HCT116 (cell line): ENCODE data around the gene DENND2A. TPM values are rescaled to one million over a fixed set of nuclear protein-coding genes. Genes with fewer than 3 reads are reported as not detected.

Source experiments
- ATAC-seq: fragments of 200-7000 bp; cut with Tn5 transposase; 2 replicates; pipeline ENCODE4 v1.9.1; 2020; ENCODE audit warnings: mild to moderate bottlenecking, moderate library complexity
- BruUV-seq: library from RNA; stranded (reverse); fragments of 400-500 nt; replicated peaks from 2 replicates; lab custom pipeline; 2021; lab: Mats Ljungman, UMichigan
- CTCF ChIA-PET: fragments of 300-600 bp; sonication (Branson Sonifier 250); formaldehyde crosslinking; loops from one replicate; lab custom pipeline; 2021; ENCODE audit warnings: antibody characterized with exemption; lab: Charles Lee
- POLR2A ChIA-PET: fragments of 300-600, 350-600 bp; sonication (Branson Sonifier 250); formaldehyde crosslinking; loops from one replicate; lab custom pipeline; 2021; ENCODE audit warnings: antibody characterized with exemption; lab: Charles Lee
- RAD21 ChIA-PET, 2 experiments: fragments of 300-600 bp; sonication (Branson Sonifier 250); formaldehyde crosslinking; loops; one replicate each; lab custom pipeline; 2023; ENCODE audit warnings: low total read pairs in 2 of 2; ENCODE audit not compliant: uncharacterized antibody in 2 of 2, unreplicated experiment in 2 of 2, low non-redundant PET in 1 of 2; lab: Charles Lee
- DNase-seq: peaks from one replicate; pipeline ENCODE4 v3.0.0-alpha.2; 2010; ENCODE audit warnings: low read depth, low spot score
- H2AFZ ChIP-seq: fragments of 200-600 bp; shearing (Covaris generic), sonication (generic); 2 replicates; pipeline ENCODE4 v1.6.1; 2017; ENCODE audit warnings: low read depth, mixed run types, mixed read lengths, antibody characterized with exemption, low read length; ENCODE audit not compliant: poor library complexity, severe bottlenecking
- H3K27ac ChIP-seq: 2 replicates; pipeline ENCODE4 v1.5.1; 2012; ENCODE audit warnings: low read depth, low read length
- H3K27me3 ChIP-seq: fragments of 200-600 bp; sonication (generic); 2 replicates; pipeline ENCODE4 v1.6.1; 2016; ENCODE audit warnings: mixed run types, low read length, mixed read lengths; ENCODE audit not compliant: insufficient read depth
- H3K36me3 ChIP-seq, 2 experiments: fragments of 200-500 bp in 1 of 2; fragments of 200-600 bp in 1 of 2; sonication (Bioruptor generic) in 1 of 2; sonication (generic) in 1 of 2; 2 replicates each; pipeline versions ENCODE4 v1.5.1 to v1.6.1; 2014 to 2016; ENCODE audit warnings: low read length in 2 of 2, inconsistent platforms in 1 of 2, mixed read lengths in 1 of 2, mixed run types in 1 of 2; ENCODE audit not compliant: insufficient read depth in 2 of 2, control insufficient read depth in 1 of 2
- H3K4me1 ChIP-seq, 2 experiments: fragments of 200-600 bp in 1 of 2; sonication (generic) in 1 of 2; 2 replicates each; pipeline versions ENCODE4 v1.5.1 to v1.6.1; 2012 to 2017; ENCODE audit warnings: low read length in 2 of 2, inconsistent platforms in 1 of 2, mild to moderate bottlenecking in 1 of 2, mixed read lengths in 1 of 2, mixed run types in 1 of 2, moderate library complexity in 1 of 2; ENCODE audit not compliant: insufficient read depth in 2 of 2, control insufficient read depth in 1 of 2
- H3K4me2 ChIP-seq: fragments of 200-600 bp; sonication (generic); 2 replicates; pipeline ENCODE4 v1.6.1; 2017; ENCODE audit warnings: mixed run types, low read length, mixed read lengths
- H3K4me3 ChIP-seq, 2 experiments: fragments of 200-600 bp in 1 of 2; sonication (generic) in 1 of 2; replicated peaks in 1 of 2; 2 replicates each; pipeline ENCODE4 v1.5.1; 2011 to 2016; ENCODE audit warnings: low read length in 2 of 2, control low read depth in 1 of 2, low read depth in 1 of 2, mild to moderate bottlenecking in 1 of 2, mixed read lengths in 1 of 2, mixed run types in 1 of 2
- H3K79me2 ChIP-seq: fragments of 200-600 bp; sonication (generic); 2 replicates; pipeline ENCODE4 v1.6.1; 2017; ENCODE audit warnings: mild to moderate bottlenecking, mixed run types, low read length, moderate library complexity, mixed read lengths; ENCODE audit not compliant: insufficient read depth
- H3K9ac ChIP-seq: fragments of 200-600 bp; sonication (generic); 2 replicates; pipeline ENCODE4 v1.6.1; 2016; ENCODE audit warnings: low read length, mixed read lengths
- H3K9me2 ChIP-seq: fragments of 200-600 bp; sonication (generic), shearing (Covaris generic); 2 replicates; pipeline ENCODE4 v1.6.1; 2017; ENCODE audit warnings: mixed run types, mild to moderate bottlenecking, moderate library complexity; ENCODE audit not compliant: insufficient read depth
- H3K9me3 ChIP-seq, 2 experiments: fragments of 200-500 bp in 1 of 2; fragments of 200-600 bp in 1 of 2; sonication (Bioruptor generic) in 1 of 2; sonication (generic) in 1 of 2; 2 replicates each; pipeline ENCODE4 v1.6.1; 2014 to 2017; ENCODE audit warnings: low read length in 2 of 2, mixed read lengths in 2 of 2, inconsistent platforms in 1 of 2, low read depth in 1 of 2, mild to moderate bottlenecking in 1 of 2, mixed run types in 1 of 2, moderate library complexity in 1 of 2; ENCODE audit not compliant: control insufficient read depth in 1 of 2, insufficient read depth in 1 of 2
- H4K20me1 ChIP-seq: fragments of 200-600 bp; sonication (generic), shearing (Covaris generic); 2 replicates; pipeline ENCODE4 v1.6.1; 2017; ENCODE audit warnings: mixed run types, mild to moderate bottlenecking, moderate library complexity; ENCODE audit not compliant: insufficient read depth
- CBX3 ChIP-seq: IDR thresholded peaks from 2 replicates; pipeline ENCODE4 v1.6.1; 2012; ENCODE audit warnings: low read depth
- CEBPB ChIP-seq: IDR thresholded peaks from 2 replicates; pipeline ENCODE4 v1.6.1; 2012; ENCODE audit warnings: low read depth
- EGR1 ChIP-seq: IDR thresholded peaks from 2 replicates; pipeline ENCODE4 v1.6.1; 2012; ENCODE audit warnings: low read depth
- ELF1 ChIP-seq: IDR thresholded peaks from 2 replicates; pipeline ENCODE4 v1.6.1; 2012; ENCODE audit warnings: low read depth, borderline replicate concordance
- EZH2 ChIP-seq: fragments of 200-600 bp; sonication (generic); IDR thresholded peaks from 2 replicates; pipeline ENCODE4 v1.6.1; 2017; ENCODE audit warnings: antibody characterized with exemption, mixed run types
- EZH2phosphoT487 ChIP-seq: fragments of 200-600 bp; IDR thresholded peaks from 2 replicates; pipeline ENCODE4 v1.6.1; 2018; ENCODE audit warnings: antibody characterized with exemption, borderline replicate concordance
- FOSL1 ChIP-seq: IDR thresholded peaks from 2 replicates; pipeline ENCODE4 v1.6.1; 2012; ENCODE audit warnings: low read depth
- JUND ChIP-seq: IDR thresholded peaks from 2 replicates; pipeline ENCODE4 v1.6.1; 2012
- POLR2A ChIP-seq: IDR thresholded peaks from 2 replicates; pipeline ENCODE4 v1.7.0; 2011; ENCODE audit warnings: borderline replicate concordance; ENCODE audit not compliant: insufficient read depth, insufficient read length; ENCODE audit errors: extremely low read depth
- POLR2AphosphoS5 ChIP-seq: IDR thresholded peaks from 2 replicates; pipeline ENCODE4 v1.6.1; 2011; ENCODE audit warnings: mild to moderate bottlenecking, low read depth, low read length, moderate library complexity
- RAD21 ChIP-seq: IDR thresholded peaks from 2 replicates; pipeline ENCODE4 v1.6.1; 2012; ENCODE audit warnings: low read depth, mild to moderate bottlenecking
- SIN3A ChIP-seq: IDR thresholded peaks from 2 replicates; pipeline ENCODE4 v1.6.1; 2012; ENCODE audit warnings: low read depth
- SP1 ChIP-seq: IDR thresholded peaks from 2 replicates; pipeline ENCODE4 v1.6.1; 2012; ENCODE audit warnings: low read depth
- YY1 ChIP-seq: IDR thresholded peaks from 2 replicates; pipeline ENCODE4 v1.6.1; 2011; ENCODE audit warnings: low read length, low read depth, moderate library complexity, mild to moderate bottlenecking; ENCODE audit not compliant: insufficient replicate concordance; ENCODE audit errors: extremely low read depth
- ZNF274 ChIP-seq: fragments of 200-500 bp; sonication (Bioruptor generic); IDR thresholded peaks from 2 replicates; pipeline ENCODE4 v1.6.1; 2014; ENCODE audit warnings: mild to moderate bottlenecking, low read depth, low read length, inconsistent platforms
- intact Hi-C: fragments of 100-400 bp; cut with micrococcal nuclease; formaldehyde crosslinking; loops from 2 replicates; pipeline ENCODE4 v1.10.0; 2022
- total RNA-seq: library from RNA; stranded (reverse); gene quantifications from one replicate; pipeline ENCODE4 v1.2.1, GENCODE V29; 2021; ENCODE audit not compliant: unreplicated experiment
- TF ChIP-seq, protein P1 (sequence below): IDR thresholded peaks from 2 replicates; pipeline ENCODE4 v1.6.1; 2012
- TF ChIP-seq, protein P2 (sequence below): IDR thresholded peaks from 2 replicates; pipeline ENCODE4 v1.6.1; 2011; ENCODE audit warnings: mild to moderate bottlenecking, low read length, moderate library complexity; ENCODE audit not compliant: insufficient replicate concordance; ENCODE audit errors: extremely low read depth
- TF ChIP-seq, protein P3 (sequence below): IDR thresholded peaks from 2 replicates; pipeline ENCODE4 v1.6.1; 2012; ENCODE audit warnings: low read depth

The DENND2A gene
- total RNA-seq, 1 experiment from 2014 or later: 0.12 TPM

DNA sequence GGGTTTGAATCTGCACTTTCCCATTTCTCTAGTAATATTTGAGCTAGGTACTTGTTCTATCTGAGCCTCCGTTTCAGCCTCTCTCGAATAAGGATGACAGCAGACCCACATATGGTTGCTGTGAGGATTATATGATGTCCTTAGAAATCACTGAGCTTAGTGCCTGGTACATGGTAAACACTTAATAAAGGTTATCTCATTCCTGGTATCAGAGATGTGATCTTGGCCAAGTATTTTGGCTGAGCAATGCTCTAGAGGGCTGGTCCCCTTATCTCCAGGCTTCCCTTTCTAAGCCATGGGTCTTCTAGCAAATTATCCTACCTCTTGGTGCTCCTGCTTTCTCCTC is 160.9 kb downstream of the DENND2A start:
- Histone ChIP-seq H4K20me1 (no peaks in the 10 kb centered on the region), H3K79me2 (peaks cover 42% of the 10 kb centered on the region), H3K27ac (peak overlapping the region; percentile 84), H3K9me2 (no peaks in the 10 kb centered on the region), H3K27me3 (no peaks in the 10 kb centered on the region), H3K9me3 (no peaks in the 10 kb centered on the region), H3K9ac (peak overlapping the region; percentile 89; the same call in 1 of the 2 replicates), H3K4me1 (peaks cover 8 to 15% of the 10 kb centered on the region in 2 experiments; a peak in 2 of 4 replicates), H3K4me3 (peak overlapping the region; percentile 91 to 97), H3K4me2 (peak overlapping the region; percentile 75), H2AFZ (peak overlapping the region; percentile 70), H3K36me3 (no peaks in the 10 kb centered on the region; a peak in 1 of 4 replicates)
- CTCF ChIA-PET: interaction anchor here (1.8 to 2.7 kb wide), 2 partner anchors 35 to 174 kb away, joined by 5 to 10 read pairs; no protein-coding TSS in a partner anchor
- RAD21 ChIA-PET: no interaction called here
- BruUV-seq: TSS peak; percentile 87
- DNase-seq: no peak
- no peak for TF ChIP-seq SP1
- no peak for TF ChIP-seq ZNF274
- TF ChIP-seq CBX3: no peak
- no peak for TF ChIP-seq EGR1
- no peak for TF ChIP-seq CEBPB
- no peak for TF ChIP-seq POLR2AphosphoS5
- no peak for TF ChIP-seq EZH2phosphoT487
- no peak for TF ChIP-seq SIN3A
- no peak for TF ChIP-seq YY1
- TF ChIP-seq EZH2: no peak
- TF ChIP-seq, protein P1, sequence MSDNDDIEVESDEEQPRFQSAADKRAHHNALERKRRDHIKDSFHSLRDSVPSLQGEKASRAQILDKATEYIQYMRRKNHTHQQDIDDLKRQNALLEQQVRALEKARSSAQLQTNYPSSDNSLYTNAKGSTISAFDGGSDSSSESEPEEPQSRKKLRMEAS: no peak
- no peak for TF ChIP-seq POLR2A
- no peak for TF ChIP-seq ELF1
- TF ChIP-seq FOSL1: no peak
- TF ChIP-seq, protein P2, sequence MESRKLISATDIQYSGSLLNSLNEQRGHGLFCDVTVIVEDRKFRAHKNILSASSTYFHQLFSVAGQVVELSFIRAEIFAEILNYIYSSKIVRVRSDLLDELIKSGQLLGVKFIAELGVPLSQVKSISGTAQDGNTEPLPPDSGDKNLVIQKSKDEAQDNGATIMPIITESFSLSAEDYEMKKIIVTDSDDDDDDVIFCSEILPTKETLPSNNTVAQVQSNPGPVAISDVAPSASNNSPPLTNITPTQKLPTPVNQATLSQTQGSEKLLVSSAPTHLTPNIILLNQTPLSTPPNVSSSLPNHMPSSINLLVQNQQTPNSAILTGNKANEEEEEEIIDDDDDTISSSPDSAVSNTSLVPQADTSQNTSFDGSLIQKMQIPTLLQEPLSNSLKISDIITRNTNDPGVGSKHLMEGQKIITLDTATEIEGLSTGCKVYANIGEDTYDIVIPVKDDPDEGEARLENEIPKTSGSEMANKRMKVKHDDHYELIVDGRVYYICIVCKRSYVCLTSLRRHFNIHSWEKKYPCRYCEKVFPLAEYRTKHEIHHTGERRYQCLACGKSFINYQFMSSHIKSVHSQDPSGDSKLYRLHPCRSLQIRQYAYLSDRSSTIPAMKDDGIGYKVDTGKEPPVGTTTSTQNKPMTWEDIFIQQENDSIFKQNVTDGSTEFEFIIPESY: no peak
- TF ChIP-seq, protein P3, sequence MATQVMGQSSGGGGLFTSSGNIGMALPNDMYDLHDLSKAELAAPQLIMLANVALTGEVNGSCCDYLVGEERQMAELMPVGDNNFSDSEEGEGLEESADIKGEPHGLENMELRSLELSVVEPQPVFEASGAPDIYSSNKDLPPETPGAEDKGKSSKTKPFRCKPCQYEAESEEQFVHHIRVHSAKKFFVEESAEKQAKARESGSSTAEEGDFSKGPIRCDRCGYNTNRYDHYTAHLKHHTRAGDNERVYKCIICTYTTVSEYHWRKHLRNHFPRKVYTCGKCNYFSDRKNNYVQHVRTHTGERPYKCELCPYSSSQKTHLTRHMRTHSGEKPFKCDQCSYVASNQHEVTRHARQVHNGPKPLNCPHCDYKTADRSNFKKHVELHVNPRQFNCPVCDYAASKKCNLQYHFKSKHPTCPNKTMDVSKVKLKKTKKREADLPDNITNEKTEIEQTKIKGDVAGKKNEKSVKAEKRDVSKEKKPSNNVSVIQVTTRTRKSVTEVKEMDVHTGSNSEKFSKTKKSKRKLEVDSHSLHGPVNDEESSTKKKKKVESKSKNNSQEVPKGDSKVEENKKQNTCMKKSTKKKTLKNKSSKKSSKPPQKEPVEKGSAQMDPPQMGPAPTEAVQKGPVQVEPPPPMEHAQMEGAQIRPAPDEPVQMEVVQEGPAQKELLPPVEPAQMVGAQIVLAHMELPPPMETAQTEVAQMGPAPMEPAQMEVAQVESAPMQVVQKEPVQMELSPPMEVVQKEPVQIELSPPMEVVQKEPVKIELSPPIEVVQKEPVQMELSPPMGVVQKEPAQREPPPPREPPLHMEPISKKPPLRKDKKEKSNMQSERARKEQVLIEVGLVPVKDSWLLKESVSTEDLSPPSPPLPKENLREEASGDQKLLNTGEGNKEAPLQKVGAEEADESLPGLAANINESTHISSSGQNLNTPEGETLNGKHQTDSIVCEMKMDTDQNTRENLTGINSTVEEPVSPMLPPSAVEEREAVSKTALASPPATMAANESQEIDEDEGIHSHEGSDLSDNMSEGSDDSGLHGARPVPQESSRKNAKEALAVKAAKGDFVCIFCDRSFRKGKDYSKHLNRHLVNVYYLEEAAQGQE: no peak
- no peak for TF ChIP-seq JUND
- TF ChIP-seq RAD21: no peak
- intact Hi-C loops: loop anchor here (2.0 to 10.0 kb wide), 4 partner anchors 13 to 533 kb away; partner anchors contain the start of genes KDM7A and MRPS33
- peak; percentile 8 for ATAC-seq
- POLR2A ChIA-PET: no interaction called here
